Heart left ventricle (tissue), 16 donors: Measurements from ENCODE around the gene SP140L. TPM values are rescaled to one million over a fixed set of nuclear protein-coding genes. Genes with fewer than 3 reads are reported as not detected.

Source experiments
- ATAC-seq, 4 donors: fragments of 200-7000 bp; cut with Tn5 transposase; one replicate each; pipeline ENCODE4 v1.9.1; 2020 to 2022; ENCODE audit warnings: moderate library complexity in 4 of 4, mild to moderate bottlenecking in 3 of 4, moderate number of reproducible peaks in 1 of 4
- DNase-seq, 5 donors: peaks; one replicate each; pipeline ENCODE4 v3.0.0-alpha.2; 2020
- H3K27ac ChIP-seq, 12 donors: fragments of 200-600 bp; sonication (generic) in 4 of 12; one replicate each; pipeline versions ENCODE4 v1.5.0 to v1.8.0; 2016 to 2022; ENCODE audit warnings: mild to moderate bottlenecking in 2 of 12
- H3K27me3 ChIP-seq, 9 donors: fragments of 200-600 bp; sonication (generic) in 2 of 9; one replicate each; pipeline versions ENCODE4 v1.5.1 to v1.8.0; 2016 to 2022; ENCODE audit warnings: mild to moderate bottlenecking in 3 of 9
- H3K36me3 ChIP-seq, 9 donors: fragments of 200-600 bp; sonication (generic) in 2 of 9; one replicate each; pipeline versions ENCODE4 v1.5.0 to v1.8.0; 2018 to 2022; ENCODE audit warnings: mild to moderate bottlenecking in 2 of 9
- H3K4me1 ChIP-seq, 12 donors: fragments of 200-600 bp; sonication (generic) in 4 of 12; one replicate each; pipeline versions ENCODE4 v1.5.0 to v1.8.0; 2016 to 2022; ENCODE audit warnings: mild to moderate bottlenecking in 3 of 12
- H3K4me3 ChIP-seq, 12 donors: fragments of 200-600 bp; sonication (generic) in 4 of 12; one replicate each; pipeline versions ENCODE4 v1.5.0 to v1.8.0; 2017 to 2022; ENCODE audit warnings: mild to moderate bottlenecking in 9 of 12, moderate library complexity in 4 of 12
- H3K9me3 ChIP-seq, 12 donors: fragments of 200-600 bp; sonication (generic) in 4 of 12; one replicate each; pipeline versions ENCODE4 v1.5.0 to v1.8.0; 2016 to 2022; ENCODE audit warnings: mild to moderate bottlenecking in 1 of 12
- POLR2A ChIP-seq, 2 donors: fragments of 450-650 bp; IDR thresholded peaks; one replicate each; pipeline ENCODE4 v1.6.1; 2017; ENCODE audit warnings: antibody characterized with exemption in 2 of 2, mild to moderate bottlenecking in 2 of 2, moderate library complexity in 2 of 2
- WGBS, 4 donors: extraction: QIAGEN DNeasy Blood & Tissue Kit in 2 of 4; methylation state at CpG; one replicate each; pipeline versions ENCODE4 v1.1.5 to v1.1.7; 2013 to 2018; 5-methylcytosine and 5-hydroxymethylcytosine counted together
- intact Hi-C, 10 donors: fragments of 100-400 bp; cut with DNase I; formaldehyde crosslinking; loops; one replicate each; pipeline versions ENCODE4 v1.11.1 to v1.14.2; 2022
- polyA plus RNA-seq, 2 donors: library from polyadenylated mRNA; stranded (reverse); fragments of 200-250 nt; gene quantifications; one replicate each; pipeline ENCODE4 v1.2.3, GENCODE V29; 2013
- total RNA-seq, 9 donors: library from RNA; depleted of rRNA in 2 of 9; stranded (reverse); fragments of >200 nt in 2 of 9; fragmentation: NEBNext Ultra II Directional in 3 of 9; extraction: Animal tissue kit (Norgen Biotek cat#: 25700) in 3 of 9; gene quantifications; one replicate each; pipeline versions ENCODE4 v1.1.0 to v1.2.4, GENCODE V29; 2016 to 2023
- TF ChIP-seq, protein P1 (sequence below), 12 donors: fragments of 200-600 bp; sonication (generic) in 4 of 12; IDR thresholded peaks; one replicate each; pipeline versions ENCODE4 v1.5.0 to v1.8.0; 2018 to 2022; ENCODE audit warnings: antibody characterized with exemption in 12 of 12, mild to moderate bottlenecking in 5 of 12
- donor health status: ischemic (EF 13 %, LVEDD 7.1; RV severe dilation, severe dysfunction).
- donor health status: healthy with polysubstance abuse.
- donor health status: DM: no; HTN: yes; CAD: no.
- donor health status: DM: no; HTN: no; CAD: no.
- donor health status: ischemic (EF 25% LVEDD 6.9; RV normal size, moderate dysfunction).
- donor health status: ischemic (EF 25% LVEDD 5.7; RV mildly dilated, moderate dysfunction).
- donor health status: healthy.
- donor health status: DM: yes; HTN: yes; CAD: no.
- donor health status: ischemic (EF 35%, LVEDD 5.7; RV mildly dilated, moderate dysfunction).
- donor health status: nonischemic (EF 11% LVEDD 7.7; RV severe dilation, severe dysfunction).
- donor health status: DM: yes; HTN: yes; CAD: no.
- donor health status: PGD.
- donor health status: ischemic (EF 29% LVEDD 5.4; RV normal size, mild dysfunction).
- donor health status: nonischemic (EF 23%, LVEDD 6.1; RV moderate dilation, normal function).

The SP140L gene
- total and polyA plus RNA-seq, 11 donors, result 2.5 to 17.6 (median 4.0) TPM

DNA sequence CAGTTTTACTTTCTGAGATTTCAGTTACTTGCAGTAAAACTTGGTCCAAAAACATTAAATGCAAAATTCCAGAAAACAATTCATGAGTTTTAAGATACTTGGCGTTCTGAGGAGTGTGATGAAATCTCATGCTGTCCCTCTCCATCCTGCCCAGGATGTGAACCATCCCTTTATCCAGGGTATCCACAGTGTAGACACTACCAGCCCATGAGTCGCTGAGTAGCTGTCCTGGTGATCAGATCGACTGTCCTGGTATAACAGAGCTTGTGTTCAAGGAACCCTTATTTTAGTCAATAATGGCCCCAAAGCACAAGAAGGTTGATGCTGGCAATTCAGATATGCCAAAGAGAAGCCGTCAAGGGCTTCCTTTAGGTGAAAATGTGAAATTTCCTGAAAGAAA lies 92.2 kb downstream of the SP140L start:
- intact Hi-C loops, result loop anchor here in 3 of 10 donors (10.0 kb wide), 2 partner anchors 94 to 194 kb away; partner anchors contain the start of genes SP140L (in 2 of the 3) and SP140 (in 1 of the 3)
- no peaks in the 10 kb centered on the region for H3K27me3 ChIP-seq

DNA sequence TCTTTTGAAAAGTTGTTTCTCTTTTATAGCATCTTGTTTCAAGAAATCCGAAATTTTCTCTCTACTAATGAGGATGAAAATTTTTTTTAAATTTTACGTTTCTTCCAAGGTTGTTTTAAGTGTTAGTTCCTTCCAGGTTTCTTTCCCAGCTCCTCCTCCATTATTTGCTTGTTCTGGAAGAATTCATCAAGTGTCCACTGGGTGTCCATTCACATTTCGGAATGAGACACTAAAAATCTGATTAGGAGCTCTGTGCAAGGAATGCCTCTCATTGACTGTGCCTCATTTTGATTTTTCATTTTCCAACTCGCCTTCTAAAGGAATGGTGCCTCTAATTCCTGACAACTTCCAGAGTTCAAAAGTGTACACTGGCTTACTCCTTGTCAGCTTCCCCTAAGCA lies 95.2 kb downstream of the SP140L start:
- ATAC-seq (no peak), DNase-seq (no peak)
- Histone ChIP-seq H3K4me3 (no peak overlapping the region), H3K27me3 (no peaks in the 10 kb centered on the region), H3K4me1 (peaks cover 9 to 96% (median 66%) of the 10 kb centered on the region in 12 donors), H3K27ac (no peak overlapping the region), H3K9me3 (no peaks in the 10 kb centered on the region), H3K36me3 (peaks cover 0 to 33% (median 0%) of the 10 kb centered on the region in 9 donors)
- 72 to 85% (median 78%) methylated on average over 4 of the region's 4 CpGs for WGBS, 4 donors
- TF ChIP-seq, protein P1, sequence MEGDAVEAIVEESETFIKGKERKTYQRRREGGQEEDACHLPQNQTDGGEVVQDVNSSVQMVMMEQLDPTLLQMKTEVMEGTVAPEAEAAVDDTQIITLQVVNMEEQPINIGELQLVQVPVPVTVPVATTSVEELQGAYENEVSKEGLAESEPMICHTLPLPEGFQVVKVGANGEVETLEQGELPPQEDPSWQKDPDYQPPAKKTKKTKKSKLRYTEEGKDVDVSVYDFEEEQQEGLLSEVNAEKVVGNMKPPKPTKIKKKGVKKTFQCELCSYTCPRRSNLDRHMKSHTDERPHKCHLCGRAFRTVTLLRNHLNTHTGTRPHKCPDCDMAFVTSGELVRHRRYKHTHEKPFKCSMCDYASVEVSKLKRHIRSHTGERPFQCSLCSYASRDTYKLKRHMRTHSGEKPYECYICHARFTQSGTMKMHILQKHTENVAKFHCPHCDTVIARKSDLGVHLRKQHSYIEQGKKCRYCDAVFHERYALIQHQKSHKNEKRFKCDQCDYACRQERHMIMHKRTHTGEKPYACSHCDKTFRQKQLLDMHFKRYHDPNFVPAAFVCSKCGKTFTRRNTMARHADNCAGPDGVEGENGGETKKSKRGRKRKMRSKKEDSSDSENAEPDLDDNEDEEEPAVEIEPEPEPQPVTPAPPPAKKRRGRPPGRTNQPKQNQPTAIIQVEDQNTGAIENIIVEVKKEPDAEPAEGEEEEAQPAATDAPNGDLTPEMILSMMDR (IDR thresholded peaks at IDR 0.05), result peak in 1 of 12 donors; percentile 5
- no peak for TF ChIP-seq POLR2A (IDR thresholded peaks at IDR 0.05)
- intact Hi-C loops, result no loop called here

More for the DNA sequence above, 92.2 kb downstream of the SP140L start:
- Histone ChIP-seq H3K4me1 (peaks cover 10 to 80% (median 58%) of the 10 kb centered on the region in 12 donors), H3K9me3 (no peaks in the 10 kb centered on the region), H3K36me3 (peaks cover 0 to 27% (median 0%) of the 10 kb centered on the region in 9 donors), H3K27ac (peak overlapping the region in 8 of 12 donors; percentile 21 to 97 (median 94)), H3K4me3 (peak overlapping the region in 5 of 12 donors; percentile 61 to 77 (median 70))
- 75 to 84% (median 83%) methylated on average over 4 of the region's 4 CpGs for WGBS, 4 donors
- no peak for DNase-seq
- no peak for TF ChIP-seq POLR2A (IDR thresholded peaks at IDR 0.05)
- ATAC-seq, result no peak

DNA sequence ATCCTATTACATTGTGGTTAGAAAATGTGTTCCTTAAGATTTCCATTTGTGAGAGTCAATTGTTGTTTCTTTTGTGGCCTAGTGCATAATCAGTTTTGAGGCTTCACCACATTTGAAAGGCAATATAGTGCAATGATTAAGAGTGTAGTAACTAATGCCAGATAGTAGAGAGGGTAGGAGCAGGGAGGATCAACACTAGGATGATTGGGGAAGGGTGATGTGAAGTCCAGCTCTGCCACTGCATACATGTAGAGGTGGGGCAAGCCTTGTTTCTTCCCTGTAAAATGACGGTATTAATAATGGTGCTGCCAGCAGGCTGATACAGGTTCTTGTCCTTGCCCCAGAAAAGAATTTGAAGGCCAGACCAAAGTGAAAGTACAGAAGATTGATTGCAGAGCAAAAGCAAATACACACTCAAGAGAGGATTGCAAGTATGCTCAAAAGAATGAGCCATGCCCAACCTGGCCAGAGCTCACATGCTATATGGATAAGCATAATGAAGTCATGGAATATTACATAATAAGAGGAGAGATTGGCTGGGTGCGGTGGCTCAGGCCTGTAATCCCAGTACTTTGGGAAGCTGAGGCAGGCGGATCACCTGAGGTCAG lies 97.0 kb downstream of the SP140L start:
- H3K4me3 ChIP-seq, result peak overlapping the region in 1 of 12 donors; percentile 7
- WGBS, 4 donors, result 63 to 75% (median 70%) methylated on average over 3 of the region's 3 CpGs
- ATAC-seq (peak in 3 of 4 donors; percentile 50 to 69 (median 50)), DNase-seq (no peak)
- H3K9me3 ChIP-seq, result peaks cover 0 to 9% (median 2%) of the 10 kb centered on the region in 12 donors
- no peaks in the 10 kb centered on the region for H3K27me3 ChIP-seq
- peak overlapping the region in 6 of 12 donors; percentile 4 to 47 (median 30) for H3K27ac ChIP-seq
- TF ChIP-seq, protein P1 (IDR thresholded peaks at IDR 0.05), result no peak
- TF ChIP-seq POLR2A (IDR thresholded peaks at IDR 0.05), result no peak
- intact Hi-C loops, result no loop called here
- H3K4me1 ChIP-seq, result peaks cover 6 to 81% (median 54%) of the 10 kb centered on the region in 12 donors
- H3K36me3 ChIP-seq, result peaks cover 0 to 46% (median 7%) of the 10 kb centered on the region in 9 donors

DNA sequence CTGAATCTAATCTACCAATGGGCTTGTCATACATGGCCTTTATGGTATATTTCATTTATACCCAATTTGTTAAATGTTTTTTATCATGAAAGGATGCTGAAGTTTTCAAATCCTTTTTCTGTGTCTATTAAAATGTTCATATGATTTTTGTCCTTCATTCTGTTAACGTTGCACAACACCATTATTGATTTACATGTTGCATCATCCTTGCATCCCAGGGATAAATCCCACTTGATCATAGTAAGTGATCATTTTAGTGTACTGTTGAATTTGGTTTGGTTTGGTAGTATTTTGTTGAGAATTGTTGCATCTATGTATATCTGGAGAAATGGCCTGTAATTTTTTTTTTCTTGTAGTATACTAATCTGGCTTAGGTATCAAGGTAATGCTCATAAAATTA lies 98.4 kb downstream of the SP140L start:
- WGBS, 4 donors, result 63 to 89% (median 72%) methylated on average over 1 of the region's 1 CpG
- no peak for ATAC-seq
- no peak for DNase-seq
- Histone ChIP-seq H3K27ac (no peak overlapping the region), H3K4me3 (no peak overlapping the region), H3K9me3 (peaks cover 0 to 23% (median 10%) of the 10 kb centered on the region in 12 donors), H3K36me3 (peaks cover 0 to 53% (median 7%) of the 10 kb centered on the region in 9 donors), H3K27me3 (no peaks in the 10 kb centered on the region), H3K4me1 (peaks cover 6 to 73% (median 41%) of the 10 kb centered on the region in 12 donors)
- intact Hi-C loops, result no loop called here
- TF ChIP-seq POLR2A (IDR thresholded peaks at IDR 0.05), result no peak
- TF ChIP-seq, protein P1 (IDR thresholded peaks at IDR 0.05), result no peak
